Measurements from ENCODE around the gene CHRND.

CHRND gene

DNA sequence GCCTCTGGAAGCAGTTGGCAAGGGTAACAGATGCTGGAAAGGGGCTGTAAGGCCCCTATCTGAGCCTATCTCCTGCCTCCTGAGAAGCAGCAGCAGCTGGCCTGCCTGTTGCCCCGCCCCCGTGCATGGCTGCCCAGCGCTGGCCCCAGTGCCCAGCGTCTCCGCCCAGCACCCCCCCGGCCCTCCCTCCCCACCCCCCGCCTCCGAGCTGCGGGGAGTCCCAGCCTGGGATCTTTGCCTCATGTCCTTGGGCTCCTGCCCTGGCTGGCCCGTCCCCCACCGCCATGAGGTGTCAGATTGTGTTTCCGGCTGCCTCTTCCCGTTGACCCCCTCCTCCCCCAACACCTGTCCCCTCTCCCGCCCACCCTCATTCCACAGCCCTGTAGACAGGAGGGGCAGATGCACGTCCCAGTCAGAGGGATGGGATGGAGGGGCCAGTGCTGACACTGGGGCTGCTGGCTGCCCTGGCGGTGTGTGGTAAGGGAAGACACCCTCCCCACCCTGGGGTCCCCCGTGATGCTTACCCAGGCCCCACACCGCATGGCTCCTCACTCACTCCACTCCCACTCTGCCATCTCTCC, at the start of gene CHRND:
Gene CHRND, plus strand, starts transcription at position 370 of the 581 bp plus-strand sequence. Its CDS starts 56 bp downstream, at position 426.
- no peak for DNase-seq (ENCODE audit: low read depth)

DNA sequence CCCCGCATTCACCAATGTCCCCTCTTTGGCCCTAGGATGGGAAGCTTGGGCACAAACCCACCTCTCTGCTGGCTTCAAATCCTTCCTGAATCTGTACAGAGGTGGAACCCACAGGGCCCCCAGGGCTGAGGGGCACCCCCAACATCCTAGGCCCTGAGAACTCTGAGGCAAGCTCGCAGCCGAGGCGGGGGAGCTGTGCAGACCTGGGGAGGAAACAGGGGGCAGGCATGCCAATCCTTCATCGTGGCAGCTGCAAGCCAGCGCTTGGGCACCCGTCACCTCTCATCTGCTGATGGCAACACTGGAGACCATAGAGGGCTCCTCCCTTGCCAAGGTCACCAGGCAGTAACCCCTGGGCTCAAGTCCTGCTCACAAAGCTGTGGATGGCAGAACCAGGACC, 49.2 kb upstream of the CHRND start:
- no peak for DNase-seq (ENCODE audit: low read depth)

DNA sequence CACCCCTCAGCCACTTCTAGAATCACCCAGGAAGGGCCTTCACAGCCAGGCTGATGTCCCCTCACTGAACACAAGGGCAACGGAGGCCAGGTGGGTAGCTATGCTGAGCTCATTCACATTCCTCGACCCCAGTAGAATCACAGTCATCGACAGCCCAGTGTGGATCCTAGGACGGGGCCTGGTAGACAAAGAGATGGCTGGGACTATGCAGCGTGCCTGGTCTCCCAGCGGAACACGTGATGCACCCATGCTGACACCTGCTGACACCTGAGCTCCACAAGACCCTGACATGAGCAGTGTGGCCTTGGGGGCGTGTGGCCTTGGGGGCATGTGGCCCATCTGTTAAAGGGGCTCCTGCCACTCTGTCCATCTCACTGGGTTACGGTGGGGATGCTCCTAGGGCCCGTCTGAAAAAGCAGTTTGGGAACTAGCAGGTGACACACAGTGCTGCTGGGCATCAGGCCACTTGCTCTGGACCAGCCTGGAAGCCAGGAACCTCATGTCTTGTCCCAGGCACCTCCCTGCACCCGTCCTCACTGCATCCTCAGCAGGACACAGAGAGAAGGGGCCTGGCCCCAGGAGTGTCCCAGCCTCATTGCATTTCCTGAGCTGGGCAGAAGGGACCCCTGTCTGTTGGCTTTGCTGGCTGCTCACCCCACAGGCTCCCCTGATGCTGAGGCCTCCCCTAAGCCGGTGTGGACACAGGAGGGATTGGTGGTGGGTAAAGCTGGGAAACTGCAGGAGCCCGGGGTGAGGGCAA, 48.0 kb upstream of the CHRND start:
- DNase-seq (ENCODE audit: low read depth) = no peak

DNA sequence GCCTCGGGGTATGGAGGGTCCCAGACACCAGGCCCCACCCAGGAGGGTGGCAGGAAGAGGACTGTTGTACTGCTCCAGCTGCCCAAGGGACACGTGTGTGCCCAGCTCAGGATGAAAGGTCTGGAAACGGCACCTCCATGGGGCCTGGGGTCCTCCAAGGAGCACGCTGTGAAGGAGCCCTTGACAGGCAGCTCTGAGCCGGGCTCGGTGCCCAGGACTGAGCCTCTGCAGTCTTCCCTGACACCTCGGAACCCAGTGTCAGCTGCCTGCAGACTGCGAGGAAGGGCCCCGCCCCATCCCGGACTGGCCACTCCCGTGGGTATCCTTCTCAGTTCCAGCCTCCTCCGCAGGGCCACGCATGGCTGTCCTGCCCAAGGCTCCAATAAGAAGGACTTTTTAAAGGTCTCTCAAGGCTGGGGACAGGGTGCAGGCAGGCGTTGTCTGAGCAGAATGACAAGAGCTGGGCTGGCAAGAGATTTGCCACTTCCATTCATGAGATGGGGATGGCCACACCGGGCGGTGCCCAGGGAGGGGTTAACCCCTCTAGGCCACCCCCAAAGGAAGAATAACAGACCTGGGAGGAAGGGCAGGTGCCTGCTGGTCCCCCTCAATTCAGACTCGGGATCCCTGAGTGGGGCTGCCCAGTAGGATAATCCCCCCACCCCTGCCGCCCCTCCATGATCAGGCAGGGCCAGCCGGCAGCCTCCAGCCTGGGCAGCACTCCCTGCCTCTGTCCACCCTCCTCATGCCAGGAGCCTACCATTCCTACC, 47.2 kb upstream of the CHRND start:
- no peak for DNase-seq (ENCODE audit: low read depth)

DNA sequence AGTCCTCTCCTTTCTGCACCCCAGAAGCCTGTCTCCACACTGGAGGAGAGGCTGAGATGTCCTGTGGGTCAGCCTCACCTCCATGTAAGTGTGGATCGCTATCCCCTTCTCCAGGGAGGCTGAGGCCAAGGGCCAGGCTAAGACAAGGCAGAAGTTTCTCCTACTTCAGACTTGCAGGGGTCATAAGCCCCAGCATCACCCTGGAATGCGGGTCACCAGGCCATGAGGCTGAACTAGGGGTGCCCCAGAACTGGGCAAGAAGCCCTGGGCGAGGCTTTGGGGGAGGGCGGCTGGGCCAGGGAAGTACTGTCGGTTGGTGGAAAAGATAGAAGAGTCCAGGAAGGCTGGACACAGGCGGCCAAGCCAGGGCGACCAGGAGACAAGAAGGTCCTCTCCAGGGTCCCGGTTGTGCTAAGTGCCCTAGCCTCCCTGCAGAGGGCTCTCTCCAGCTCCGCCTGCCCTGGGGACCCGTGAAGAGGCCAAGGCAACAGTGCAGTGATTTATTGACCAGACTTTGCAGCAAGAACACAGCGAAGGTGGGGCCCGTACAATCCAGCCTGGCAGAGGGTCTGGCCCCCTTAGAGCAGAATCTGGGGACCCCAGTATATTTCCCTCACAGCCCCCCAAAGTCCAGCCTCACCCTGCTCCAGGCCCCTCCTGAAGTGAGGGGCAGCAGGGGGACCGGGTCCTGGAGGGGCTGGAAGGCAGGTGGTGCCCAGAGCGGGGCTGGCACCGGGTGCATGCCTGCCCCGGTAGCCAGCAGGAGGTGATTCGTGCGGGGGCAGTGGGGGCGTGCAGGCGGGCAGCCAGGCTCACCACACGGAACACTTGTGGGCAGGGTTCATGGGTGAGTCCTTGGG, 46.4 kb upstream of the CHRND start:
- no peak for DNase-seq (ENCODE audit: low read depth)

DNA sequence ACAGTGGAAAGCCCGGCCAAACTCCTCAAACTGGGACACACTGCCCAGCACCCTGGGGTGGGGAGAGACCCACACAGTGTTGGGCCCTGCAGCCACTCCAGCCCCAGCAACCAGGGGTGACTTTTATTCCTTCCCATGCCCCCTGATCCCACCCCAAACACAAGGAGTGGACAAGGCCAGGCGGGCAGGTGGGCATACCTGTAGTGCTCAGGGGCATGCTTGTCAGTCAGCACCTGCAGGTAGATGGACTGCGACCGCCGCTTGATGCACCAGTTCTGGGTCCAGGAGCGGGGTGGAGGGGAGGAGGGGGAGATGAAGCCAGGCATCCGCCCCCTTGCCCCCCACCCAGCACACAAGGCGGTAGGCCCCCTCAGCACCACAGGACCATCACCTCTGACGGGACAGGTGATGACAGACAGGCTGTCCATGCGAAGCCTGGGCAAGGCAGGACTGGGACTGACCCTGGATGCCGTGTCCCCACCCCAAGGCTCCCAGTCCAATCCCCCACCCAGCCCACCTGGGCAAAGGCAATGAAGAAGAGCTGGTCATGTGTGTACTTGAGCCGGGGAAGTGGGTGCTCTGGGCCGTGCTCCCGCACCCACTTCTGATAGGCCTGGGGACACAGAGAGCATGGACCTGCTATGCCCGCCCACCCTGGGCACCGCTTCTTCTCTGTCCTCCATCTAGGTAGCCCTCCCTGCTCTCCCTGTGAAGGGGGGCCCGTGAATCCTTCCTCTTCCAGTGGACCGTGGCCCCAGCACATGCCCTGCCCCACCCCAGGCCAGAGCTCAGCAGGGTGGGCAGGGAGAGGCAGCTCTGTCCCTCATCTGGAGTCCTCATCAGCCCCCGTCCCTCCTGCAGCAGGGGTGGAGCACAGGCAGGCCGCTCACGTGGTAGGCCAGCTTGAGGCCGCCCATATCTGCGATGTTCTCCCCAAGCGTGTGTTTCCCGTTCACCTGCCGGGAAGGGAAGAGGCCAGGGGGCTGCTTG, 45.5 kb upstream of the CHRND start:
- no peak for DNase-seq (ENCODE audit: low read depth)

DNA sequence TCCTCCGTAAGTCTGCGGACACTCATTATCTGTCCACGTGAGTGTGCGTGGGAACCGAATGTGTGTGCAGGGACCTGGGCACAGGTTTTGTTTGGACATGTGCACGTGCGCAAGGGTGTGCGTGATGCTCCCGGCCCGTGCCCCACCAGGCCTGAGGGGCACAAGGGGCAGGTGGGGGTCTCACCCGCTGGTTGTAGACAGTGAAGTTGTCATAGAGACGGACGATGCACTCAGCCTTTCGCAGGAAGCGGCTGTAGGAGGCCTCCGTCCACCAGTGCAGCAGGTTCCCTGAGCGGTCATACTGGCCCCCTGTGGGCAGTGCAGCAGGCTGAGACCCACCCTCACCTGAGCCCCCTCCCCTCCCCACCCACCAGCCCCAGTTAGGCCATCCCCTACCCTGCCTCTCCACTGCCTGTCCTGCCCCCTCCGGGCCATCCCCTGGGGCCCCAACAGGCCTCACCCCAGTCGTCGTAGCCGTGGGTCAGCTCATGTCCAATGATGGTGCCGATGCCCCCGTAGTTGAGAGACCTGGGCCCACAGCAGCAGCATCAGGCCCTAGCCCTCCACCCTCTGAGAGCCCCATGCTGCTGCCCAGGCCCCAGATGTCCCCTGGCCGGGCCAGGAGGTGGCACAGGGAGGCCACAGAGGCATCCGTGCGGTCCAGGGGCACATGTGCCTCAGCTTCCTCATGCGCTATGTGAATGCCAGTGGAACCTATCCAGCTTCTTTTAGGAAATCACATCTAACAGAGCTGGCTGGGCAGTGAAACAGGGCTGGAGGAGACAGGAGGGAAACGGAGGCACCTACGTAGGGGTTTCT, 44.4 kb upstream of the CHRND start:
- no peak for DNase-seq (ENCODE audit: low read depth)

DNA sequence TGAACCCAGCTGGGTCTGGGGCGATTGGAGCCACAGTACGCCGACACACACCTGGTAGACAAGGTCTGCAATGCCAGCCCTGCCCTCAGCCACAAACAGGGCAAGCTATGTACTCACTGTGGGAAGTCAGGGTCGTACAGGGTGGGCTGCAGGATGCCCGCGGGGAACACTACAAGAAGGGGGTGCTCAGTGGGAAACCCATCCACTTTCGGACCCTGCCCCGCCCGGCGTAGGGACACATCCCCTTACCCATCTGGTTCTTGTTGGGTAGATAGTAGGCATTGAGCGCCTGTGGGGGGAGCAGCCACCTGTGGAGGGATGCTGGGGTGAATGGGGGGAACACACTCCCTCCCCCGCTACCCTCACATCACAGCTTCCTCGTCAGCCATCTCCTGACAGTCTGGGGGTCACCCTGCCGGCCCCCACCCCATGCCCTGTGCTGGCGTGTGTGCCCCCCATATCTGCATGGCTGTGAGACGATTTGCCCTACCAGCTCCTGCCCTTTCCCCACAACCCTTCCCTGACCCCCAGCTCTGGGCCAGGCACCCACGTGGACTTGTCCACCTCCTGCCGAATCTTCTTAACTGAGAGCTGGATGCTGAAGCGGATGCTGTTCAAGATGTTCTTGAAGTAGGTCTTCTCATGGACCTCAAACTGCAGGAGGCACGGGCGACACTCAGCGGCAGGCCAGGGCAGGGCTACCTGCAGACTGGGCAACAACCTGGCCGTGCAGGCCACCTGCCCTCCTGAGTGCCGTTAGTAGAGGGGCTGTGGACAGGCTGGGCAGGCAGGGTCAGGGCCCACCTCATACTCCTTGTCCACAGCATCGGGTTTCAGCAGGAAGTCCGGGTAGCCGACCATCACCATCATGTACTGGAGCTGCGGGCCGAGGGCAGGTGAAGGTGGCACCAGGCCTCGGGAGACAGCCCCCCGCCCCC, 43.4 kb upstream of the CHRND start:
- DNase-seq (ENCODE audit: low read depth) = no peak

DNA sequence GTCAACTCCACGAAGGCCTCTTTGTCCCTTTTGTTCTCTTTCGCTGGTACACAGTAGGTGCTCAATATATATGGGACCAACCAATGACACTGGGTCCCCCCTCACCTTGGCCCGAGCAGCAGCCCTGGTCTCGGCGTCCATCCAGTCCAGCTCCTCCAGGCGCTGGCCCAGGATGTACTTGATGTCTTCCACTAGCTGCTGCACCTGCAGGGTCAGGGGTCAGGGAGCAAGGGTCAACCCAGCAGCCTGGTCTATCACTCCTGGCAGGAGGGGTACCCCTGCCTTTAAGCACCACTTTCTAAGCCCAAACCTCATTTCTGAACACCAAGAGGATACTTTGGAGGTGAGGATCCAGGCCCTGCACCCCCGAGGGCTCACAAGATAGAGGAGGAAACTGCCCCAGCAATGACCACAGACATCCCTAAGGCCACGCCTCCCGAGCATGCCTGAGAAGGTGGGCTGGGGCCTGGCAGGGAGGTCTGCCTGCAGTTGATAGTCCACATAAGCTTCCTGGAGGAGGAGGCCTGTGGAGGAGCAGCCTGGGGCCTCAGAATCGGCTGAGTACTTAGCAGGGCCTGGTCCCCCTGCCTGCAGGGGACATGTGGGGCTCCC, 42.5 kb upstream of the CHRND start:
- DNase-seq (ENCODE audit: low read depth) = no peak

DNA sequence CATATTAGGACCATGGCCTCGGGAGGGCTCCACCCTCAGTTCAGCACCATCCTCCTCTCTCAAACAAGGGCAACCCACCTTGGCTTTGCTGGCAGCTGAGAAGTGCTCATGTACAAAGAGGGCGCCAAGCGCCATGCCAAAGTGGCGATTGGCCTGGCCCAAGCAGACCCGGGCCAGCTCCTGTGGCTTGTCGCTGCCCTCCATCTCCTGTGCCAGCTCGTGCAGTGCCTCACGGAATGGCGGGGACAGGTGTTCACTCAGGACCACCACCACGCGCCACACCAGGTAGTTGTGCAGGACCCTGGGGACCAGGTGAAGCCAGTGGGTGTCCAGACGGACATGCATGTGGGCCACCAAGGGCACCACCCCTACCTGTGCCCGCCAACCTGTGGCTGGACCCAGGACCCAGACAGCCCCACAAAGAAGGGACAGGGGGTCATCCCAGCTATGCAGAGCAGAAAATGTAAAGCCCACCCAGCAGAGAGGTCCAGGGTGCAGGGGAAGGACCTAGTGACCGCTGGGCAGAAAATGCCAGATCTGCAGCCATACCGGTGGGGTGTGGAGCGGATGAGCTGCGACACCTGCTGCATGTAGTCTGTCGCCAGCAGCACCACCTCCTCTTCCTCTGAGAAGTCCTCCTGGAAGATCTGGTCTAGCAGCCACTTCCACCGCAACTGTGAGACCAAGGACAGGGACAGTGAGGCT, 41.9 kb upstream of the CHRND start:
- DNase-seq (ENCODE audit: low read depth) = no peak

DNA sequence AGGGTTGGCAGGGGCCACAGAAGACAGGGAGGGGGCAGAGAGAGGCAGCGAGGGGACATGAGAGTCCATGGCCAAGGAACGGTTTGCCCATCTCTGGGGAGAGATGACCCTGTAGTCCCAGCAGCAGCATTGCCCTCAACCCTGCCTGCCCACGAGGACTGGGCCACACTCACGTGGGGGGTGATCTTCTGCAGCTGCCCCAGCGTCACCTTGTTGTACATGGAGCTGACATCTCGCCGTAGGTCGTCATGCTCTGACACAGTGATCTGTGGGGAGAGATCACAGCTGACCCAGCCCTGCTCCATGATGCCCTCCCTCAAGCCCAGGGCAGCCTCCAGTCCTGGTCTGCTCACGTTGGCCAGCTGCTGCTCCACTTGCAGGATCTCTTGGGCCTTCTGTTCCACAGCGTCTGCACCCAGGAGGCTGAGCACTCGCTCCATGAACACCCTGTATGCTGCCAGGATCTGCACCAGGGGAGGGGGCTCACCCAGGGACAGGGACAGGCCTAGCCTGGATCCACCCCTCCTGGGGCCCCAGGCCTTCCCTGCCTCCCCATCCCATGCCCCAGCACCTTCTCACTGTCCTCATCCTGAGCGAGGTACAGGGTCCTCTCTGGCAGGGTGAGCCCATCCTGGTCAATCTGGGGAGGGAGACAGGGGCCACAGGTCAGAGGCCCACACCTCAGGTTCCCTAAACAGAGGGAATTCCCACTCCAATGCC, 41.2 kb upstream of the CHRND start:
- DNase-seq (ENCODE audit: low read depth) = no peak

DNA sequence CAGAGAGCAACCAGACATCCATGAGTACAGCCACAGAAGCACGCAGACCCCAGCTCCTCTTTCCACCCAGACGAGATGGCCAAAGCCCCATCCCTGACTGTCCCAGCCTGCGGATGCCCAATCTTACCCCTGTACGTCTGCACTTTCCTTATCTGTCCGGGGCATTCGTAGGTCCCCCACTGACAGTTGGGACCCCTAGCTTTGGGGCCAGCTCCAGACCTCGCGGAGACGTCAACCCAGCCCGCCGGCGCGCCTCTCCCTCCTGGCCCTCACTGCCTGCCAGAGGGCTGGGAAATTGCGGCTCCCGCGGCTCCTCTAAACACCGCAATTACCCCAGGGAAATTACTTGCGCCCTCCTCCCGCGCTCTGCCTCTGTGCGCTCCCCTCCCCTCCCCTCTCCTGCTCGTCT, 40.6 kb upstream of the CHRND start:
- no peak for DNase-seq (ENCODE audit: low read depth)

DNA sequence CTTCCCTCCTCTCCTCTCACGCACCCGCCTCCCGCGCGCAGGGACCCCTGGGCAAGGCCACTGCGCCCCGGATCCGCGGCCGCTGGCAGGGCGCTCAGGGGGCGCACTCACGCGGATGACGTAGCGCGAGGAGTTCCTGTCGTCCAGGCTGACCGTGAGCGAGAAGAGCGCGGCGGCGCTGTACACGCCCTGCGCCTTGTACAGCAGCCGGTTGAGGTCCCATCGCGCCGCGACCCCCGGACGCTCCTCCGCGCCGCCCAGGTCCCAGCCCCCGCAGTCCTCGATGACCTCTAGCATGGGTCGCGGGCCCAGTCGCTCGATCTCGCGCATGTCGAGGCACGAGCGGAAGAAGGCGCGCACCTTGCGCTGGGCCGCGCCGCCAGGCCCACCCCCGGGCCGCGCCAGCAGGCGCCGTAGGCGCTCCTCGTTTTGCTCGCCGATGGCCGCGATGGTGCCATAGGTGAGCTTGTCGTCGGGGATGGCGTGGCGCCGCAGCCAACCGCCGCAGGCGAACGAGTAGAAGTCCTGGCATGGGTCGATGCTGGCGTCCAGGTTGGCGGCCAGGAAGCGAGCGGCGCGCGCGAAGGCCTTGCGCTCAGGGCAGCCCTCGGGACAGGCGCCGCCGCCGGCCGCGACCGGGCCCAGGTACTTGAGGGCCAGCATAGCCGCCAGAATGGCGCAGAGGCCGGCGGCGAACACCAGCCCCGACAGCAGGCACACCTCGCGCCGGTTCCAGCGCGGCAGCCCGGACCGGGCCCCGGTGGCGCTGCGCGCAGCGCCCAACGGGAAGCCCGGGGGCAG, 40.0 kb upstream of the CHRND start:
- no peak for DNase-seq (ENCODE audit: low read depth)

DNA sequence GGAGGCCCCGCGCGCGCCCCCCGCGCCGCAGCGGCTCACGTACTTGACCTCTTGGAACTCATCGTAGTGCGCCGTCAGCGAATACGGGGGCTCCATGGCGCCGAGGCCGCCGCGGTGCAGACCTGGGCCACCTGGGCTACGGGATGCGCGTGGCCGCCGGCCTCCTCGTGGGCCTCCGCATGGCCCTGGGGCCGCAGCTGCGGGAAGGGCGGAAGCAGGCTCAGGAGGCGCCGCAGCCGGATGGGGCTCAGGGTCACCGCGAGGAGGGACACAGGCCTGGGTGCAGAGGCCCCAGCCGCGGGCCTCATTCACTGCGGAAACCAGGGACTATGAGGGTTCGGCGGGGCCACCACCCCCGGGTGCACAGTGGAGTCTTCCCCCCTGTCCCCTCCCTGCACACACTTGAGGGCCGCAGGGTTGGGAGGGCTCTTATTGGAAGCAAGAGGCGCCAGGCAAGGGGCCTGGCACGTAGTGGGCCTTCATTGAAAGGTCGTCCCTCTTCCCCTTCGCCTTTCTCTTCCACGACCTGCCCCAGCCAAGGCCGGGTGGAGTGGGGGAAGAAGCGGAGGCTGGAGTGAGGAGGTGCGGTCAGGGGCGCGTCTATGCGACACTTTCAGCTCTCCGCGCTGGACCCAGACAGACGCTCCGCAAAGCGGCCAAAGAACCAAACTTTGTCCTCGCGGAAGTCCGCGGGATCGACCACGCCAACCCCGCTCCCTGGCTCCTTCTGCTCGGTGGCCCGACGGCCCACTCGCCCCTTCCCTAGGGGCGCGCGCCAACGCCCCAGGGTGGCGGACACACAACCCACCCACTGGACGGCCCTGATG, 39.2 kb upstream of the CHRND start:
- DNase-seq (ENCODE audit: low read depth) = no peak

DNA sequence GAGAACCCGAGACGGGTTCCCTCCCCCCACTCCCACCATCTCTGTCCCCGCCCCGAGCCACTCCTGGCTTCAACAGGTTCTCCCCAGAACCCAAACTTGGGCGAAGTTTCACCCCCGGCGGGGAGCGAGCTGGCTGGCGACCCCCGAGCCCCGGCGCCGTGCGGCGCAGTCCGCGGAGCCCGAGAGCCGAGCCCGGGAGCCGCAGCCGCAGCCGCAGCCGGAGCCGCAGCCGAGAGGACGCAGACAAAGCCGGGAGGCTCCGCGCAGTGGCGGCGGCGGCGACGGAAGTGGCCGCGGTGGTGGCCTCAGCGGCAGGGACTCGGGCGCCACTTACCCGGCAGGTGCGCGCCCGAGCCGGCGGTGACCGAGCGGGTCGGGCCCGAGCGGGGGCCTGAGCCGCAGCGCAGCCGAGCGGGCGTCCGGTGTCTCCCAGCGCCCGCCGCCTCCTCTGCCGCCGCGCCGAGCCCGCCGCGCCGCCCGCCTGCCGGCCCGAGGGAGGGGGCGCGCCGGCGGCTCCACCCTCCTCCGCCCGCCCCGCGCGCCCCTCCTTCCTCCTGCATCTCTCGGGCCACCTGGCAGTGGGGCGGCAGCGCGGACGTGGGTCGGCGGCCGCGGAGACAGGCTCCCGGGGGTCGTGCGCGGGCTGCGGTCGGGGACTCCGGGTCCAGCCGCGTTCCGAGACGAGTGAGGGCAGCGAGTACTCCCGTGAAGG, 38.4 kb upstream of the CHRND start, which contains the start of gene ECEL1:
Gene ECEL1, minus strand, starts transcription at position 450 of the 712 bp plus-strand sequence. CDS start 1,181 bp downstream, outside the sequence.
- DNase-seq (ENCODE audit: low read depth) = no peak

All from activated T-cell treated with anti-CD3 and anti-CD28 coated beads for 48 hours (primary cell).